ENCODE results near the gene PSMB2. TPM values are rescaled to one million over a fixed set of nuclear protein-coding genes. Genes with fewer than 3 reads are reported as not detected.

Gene PSMB2
- total RNA-seq, 1 donor from 2014 or later: 66.3 TPM

DNA sequence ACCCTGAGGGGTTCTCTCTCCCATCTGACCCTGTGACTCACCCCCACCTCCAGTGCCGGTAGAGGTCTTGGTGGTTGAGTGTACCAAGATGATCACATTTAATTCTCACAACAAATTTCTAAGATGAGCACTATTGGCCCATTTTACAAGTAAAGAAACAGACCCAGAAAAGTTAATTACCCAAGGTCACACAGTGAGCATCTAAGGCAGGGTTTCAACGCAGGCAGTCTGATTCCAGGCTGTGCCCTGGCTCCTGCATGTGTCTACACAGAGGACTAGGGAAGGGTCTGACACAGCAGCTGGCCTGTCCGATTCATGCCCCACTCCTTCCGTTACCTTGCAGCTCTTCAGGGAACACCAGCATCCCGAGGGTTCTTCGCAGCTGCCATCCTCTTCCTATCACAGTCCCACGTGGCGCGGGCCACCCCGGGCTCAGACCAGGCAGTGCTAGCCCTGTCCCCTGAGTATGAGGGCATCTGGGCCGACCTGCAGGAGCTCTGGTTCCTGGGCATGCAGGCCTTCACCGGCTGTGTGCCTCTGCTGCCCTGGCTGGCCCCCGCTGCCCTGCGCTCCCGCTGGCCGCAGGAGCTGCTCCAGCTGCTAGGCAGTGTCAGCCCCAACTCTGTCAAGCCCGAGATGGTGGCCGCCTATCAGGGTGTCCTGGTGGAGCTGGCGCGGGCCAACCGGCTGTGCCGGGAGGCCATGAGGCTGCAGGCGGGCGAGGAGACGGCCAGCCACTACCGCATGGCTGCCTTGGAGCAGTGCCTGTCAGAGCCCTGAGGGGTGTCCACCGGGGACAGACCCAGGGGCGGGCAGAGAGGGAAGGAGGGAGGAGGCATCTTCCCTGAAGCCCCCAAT is 76.2 kb downstream of the PSMB2 start:
- no peaks in the 10 kb centered on the region for H3K9me3 Mint-ChIP-seq
- H3K27ac Mint-ChIP-seq: no peak overlapping the region
- H3K27me3 Mint-ChIP-seq: peaks cover 17% of the 10 kb centered on the region
- DNase-seq (ENCODE audit: extremely low spot score, unreplicated experiment): no peak
- no peak overlapping the region for H3K4me3 Mint-ChIP-seq
- H3K36me3 Mint-ChIP-seq: peaks cover 5% of the 10 kb centered on the region
- TF ChIP-seq, protein P1, sequence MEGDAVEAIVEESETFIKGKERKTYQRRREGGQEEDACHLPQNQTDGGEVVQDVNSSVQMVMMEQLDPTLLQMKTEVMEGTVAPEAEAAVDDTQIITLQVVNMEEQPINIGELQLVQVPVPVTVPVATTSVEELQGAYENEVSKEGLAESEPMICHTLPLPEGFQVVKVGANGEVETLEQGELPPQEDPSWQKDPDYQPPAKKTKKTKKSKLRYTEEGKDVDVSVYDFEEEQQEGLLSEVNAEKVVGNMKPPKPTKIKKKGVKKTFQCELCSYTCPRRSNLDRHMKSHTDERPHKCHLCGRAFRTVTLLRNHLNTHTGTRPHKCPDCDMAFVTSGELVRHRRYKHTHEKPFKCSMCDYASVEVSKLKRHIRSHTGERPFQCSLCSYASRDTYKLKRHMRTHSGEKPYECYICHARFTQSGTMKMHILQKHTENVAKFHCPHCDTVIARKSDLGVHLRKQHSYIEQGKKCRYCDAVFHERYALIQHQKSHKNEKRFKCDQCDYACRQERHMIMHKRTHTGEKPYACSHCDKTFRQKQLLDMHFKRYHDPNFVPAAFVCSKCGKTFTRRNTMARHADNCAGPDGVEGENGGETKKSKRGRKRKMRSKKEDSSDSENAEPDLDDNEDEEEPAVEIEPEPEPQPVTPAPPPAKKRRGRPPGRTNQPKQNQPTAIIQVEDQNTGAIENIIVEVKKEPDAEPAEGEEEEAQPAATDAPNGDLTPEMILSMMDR (conservative IDR thresholded peaks at IDR 0.05): no peak
- H3K4me1 Mint-ChIP-seq (ENCODE audit: unreplicated experiment): peaks cover 5% of the 10 kb centered on the region

DNA sequence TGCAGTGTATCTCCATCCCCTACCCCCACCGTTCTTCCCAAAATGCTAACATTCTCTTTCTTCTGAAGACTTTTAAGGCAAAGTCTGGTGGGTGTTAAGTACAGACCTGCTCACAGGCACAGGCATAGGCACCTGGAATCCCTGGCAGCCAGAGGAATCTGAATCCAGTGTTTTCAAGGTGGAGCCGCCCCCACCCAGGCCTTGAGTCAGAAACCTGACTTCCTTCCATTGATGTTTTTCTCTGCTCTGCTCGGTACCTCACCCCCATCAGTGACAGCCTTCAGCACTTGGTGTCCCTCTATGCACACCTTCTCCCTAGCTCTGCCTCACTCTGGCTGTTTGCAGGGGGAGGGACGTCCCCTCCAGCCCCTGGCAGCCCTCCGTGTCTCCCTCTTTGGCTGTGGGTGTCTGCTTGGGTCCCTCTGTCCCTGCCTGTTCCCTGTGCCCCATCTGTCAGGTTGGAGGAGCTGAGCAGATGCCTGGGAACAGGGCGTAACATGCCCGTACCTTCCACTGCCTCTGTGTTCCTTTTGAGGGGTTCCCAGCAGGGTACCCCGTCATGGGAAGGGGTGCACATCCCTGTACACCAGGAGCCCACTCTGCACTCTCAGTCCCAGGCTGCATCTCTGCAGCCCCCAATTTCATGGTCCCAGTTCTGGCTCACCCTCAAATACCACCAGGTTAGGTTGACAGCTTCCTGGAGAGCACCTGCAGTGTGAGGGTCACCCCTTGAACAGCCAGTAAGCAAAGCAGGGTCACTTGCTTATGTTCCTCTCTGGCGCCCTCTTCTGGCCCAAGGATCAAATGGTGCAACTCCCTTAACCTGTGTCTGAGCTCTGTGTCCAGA is 77.1 kb downstream of the PSMB2 start:
- Mint-ChIP-seq H3K4me1 (ENCODE audit: unreplicated experiment) (peaks cover 13% of the 10 kb centered on the region), H3K27ac (no peak overlapping the region), H3K9me3 (no peaks in the 10 kb centered on the region), H3K36me3 (peaks cover 5% of the 10 kb centered on the region), H3K4me3 (no peak overlapping the region), H3K27me3 (peaks cover 10% of the 10 kb centered on the region)
- TF ChIP-seq, protein P1 (conservative IDR thresholded peaks at IDR 0.05): peak; percentile 86
- DNase-seq (ENCODE audit: extremely low spot score, unreplicated experiment): no peak

DNA sequence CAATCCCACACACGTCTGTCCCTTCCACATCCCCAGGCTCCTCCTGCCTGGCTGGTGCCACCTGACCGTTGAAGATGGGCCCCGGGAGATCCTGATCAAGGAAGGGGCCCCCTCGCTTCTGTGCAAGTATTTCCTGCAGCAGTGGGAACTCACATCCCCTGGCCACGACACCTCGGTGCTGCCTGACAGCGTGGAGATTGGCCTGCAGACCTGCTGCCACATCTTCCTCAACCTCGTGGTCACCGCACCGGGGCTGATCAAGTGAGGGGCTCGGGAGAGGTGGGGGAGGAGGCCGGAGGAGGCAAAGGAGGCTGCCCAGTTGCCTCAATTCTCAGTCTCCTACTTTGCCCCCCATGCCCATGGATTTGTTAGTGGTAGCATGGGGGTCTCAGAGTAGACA is 78.2 kb downstream of the PSMB2 start:
- TF ChIP-seq, protein P1 (conservative IDR thresholded peaks at IDR 0.05): no peak
- no peak overlapping the region for H3K27ac Mint-ChIP-seq
- no peak overlapping the region for H3K4me3 Mint-ChIP-seq
- H3K36me3 Mint-ChIP-seq: peaks cover 5% of the 10 kb centered on the region
- no peak for DNase-seq (ENCODE audit: extremely low spot score, unreplicated experiment)
- H3K27me3 Mint-ChIP-seq: peaks cover 3% of the 10 kb centered on the region
- H3K9me3 Mint-ChIP-seq: no peaks in the 10 kb centered on the region
- peaks cover 16% of the 10 kb centered on the region for H3K4me1 Mint-ChIP-seq (ENCODE audit: unreplicated experiment)

DNA sequence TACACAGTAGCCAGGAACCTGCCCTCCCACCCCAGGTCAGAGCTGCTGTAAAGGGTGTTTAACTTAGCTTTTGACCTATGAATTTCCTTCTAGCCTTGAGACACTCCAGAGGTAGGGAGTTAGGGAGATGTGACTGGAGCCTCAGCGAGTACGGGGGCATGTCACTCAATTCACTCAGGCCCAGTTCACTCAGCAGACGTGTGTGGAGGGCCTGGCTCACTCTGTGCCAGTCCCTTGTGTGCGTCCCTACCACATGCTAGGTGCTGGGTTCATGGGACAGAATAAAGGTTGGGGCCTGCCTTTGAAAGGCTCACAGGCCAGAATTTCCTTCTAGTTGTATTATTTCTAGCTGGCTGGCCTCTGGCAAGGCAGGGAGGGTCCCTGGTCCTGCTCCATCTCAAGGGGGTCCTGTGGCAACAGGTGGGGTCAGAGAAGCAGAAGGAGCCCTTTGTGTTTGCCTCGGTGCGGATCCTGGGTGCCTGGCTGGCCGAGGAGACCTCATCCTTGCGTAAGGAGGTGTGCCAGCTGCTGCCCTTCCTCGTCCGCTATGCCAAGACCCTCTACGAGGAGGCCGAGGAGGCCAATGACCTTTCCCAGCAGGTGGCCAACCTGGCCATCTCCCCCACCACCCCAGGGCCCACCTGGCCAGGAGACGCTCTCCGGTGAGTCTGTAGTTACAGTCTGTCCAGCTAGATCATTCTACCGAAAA is 79.2 kb downstream of the PSMB2 start:
- no peak overlapping the region for H3K27ac Mint-ChIP-seq
- H3K4me3 Mint-ChIP-seq: no peak overlapping the region
- H3K27me3 Mint-ChIP-seq: no peaks in the 10 kb centered on the region

More for the DNA sequence above, 79.2 kb downstream of the PSMB2 start:
- peak; percentile 58 for DNase-seq (ENCODE audit: extremely low spot score, unreplicated experiment)
- TF ChIP-seq, protein P1 (conservative IDR thresholded peaks at IDR 0.05): no peak
- peaks cover 16% of the 10 kb centered on the region for H3K4me1 Mint-ChIP-seq (ENCODE audit: unreplicated experiment)
- peaks cover 5% of the 10 kb centered on the region for H3K36me3 Mint-ChIP-seq
- H3K9me3 Mint-ChIP-seq: no peaks in the 10 kb centered on the region

All from type B pancreatic cell (in vitro differentiated cells).